Progenitor cell of endocrine pancreas (in vitro differentiated cells): ENCODE data around the gene OSBPL10. TPM values are rescaled to one million over a fixed set of nuclear protein-coding genes. Genes with fewer than 3 reads are reported as not detected.

Source experiments
- DNase-seq: peaks from one replicate; pipeline ENCODE4 v3.0.0; 2021; ENCODE audit warnings: low spot score; ENCODE audit not compliant: unreplicated experiment
- H3K27ac Mint-ChIP-seq: 2 replicates; pipeline ENCODE4 v1.8.0; 2021; ENCODE audit warnings: mild to moderate bottlenecking, moderate library complexity, mixed read lengths
- H3K27me3 Mint-ChIP-seq: 2 replicates; pipeline ENCODE4 v1.8.0; 2021; ENCODE audit warnings: mixed read lengths
- H3K36me3 Mint-ChIP-seq: 2 replicates; pipeline ENCODE4 v1.8.0; 2022; ENCODE audit warnings: mixed read lengths; ENCODE audit not compliant: insufficient read depth
- H3K4me1 Mint-ChIP-seq: 2 replicates; pipeline ENCODE4 v1.8.0; 2021; ENCODE audit warnings: low read depth, mixed read lengths
- H3K4me3 Mint-ChIP-seq: 2 replicates; pipeline ENCODE4 v1.8.0; 2021; ENCODE audit warnings: low read depth, mild to moderate bottlenecking, moderate library complexity, mixed read lengths
- H3K9me3 Mint-ChIP-seq: 2 replicates; pipeline ENCODE4 v1.8.0; 2021; ENCODE audit warnings: low read depth, mixed read lengths
- CTCF ChIP-seq: fragments of 200-600 bp; sonication (generic); IDR thresholded peaks from one replicate; pipeline ENCODE4 v1.5.0; 2021; ENCODE audit warnings: antibody characterized with exemption, mild to moderate bottlenecking; ENCODE audit not compliant: unreplicated experiment
- total RNA-seq: library from RNA; stranded (reverse); gene quantifications from 2 replicates; pipeline ENCODE4 v1.2.1, GENCODE V29; 2021

OSBPL10 gene
- total RNA-seq, 1 donor from 2014 or later: 25.2 TPM

GRCh38 chr3:31936420-31937060 is 44.5 kb downstream of the OSBPL10 start:
- H3K36me3 Mint-ChIP-seq: no peaks in the 10 kb centered on the region

GRCh38 chr3:31934866-31935265 is 46.2 kb downstream of the OSBPL10 start:
- no peak for DNase-seq
- Mint-ChIP-seq H3K4me3 (no peak overlapping the region), H3K27ac (no peak overlapping the region), H3K4me1 (peaks cover 9% of the 10 kb centered on the region), H3K9me3 (no peaks in the 10 kb centered on the region), H3K27me3 (no peaks in the 10 kb centered on the region), H3K36me3 (no peaks in the 10 kb centered on the region)
- no peak for TF ChIP-seq CTCF

More at GRCh38 chr3:31936420-31937060, 44.5 kb downstream of the OSBPL10 start:
- Mint-ChIP-seq H3K4me1 (peaks cover 9% of the 10 kb centered on the region), H3K27me3 (no peaks in the 10 kb centered on the region), H3K27ac (no peak overlapping the region), H3K9me3 (no peaks in the 10 kb centered on the region), H3K4me3 (no peak overlapping the region)
- TF ChIP-seq CTCF: no peak
- DNase-seq: no peak

- DNase-seq: no peak
- no peak overlapping the region for H3K27ac Mint-ChIP-seq
- H3K9me3 Mint-ChIP-seq: no peaks in the 10 kb centered on the region
- no peaks in the 10 kb centered on the region for H3K36me3 Mint-ChIP-seq
- peaks cover 9% of the 10 kb centered on the region for H3K4me1 Mint-ChIP-seq
- no peaks in the 10 kb centered on the region for H3K27me3 Mint-ChIP-seq
- no peak overlapping the region for H3K4me3 Mint-ChIP-seq
- TF ChIP-seq CTCF: no peak
Observed at GRCh38 chr3:31934018-31934417, 47.0 kb downstream of the OSBPL10 start.

GRCh38 chr3:31932990-31933389 is 48.1 kb downstream of the OSBPL10 start:
- no peak overlapping the region for H3K27ac Mint-ChIP-seq
- TF ChIP-seq CTCF: no peak
- H3K4me3 Mint-ChIP-seq: no peak overlapping the region
- DNase-seq: no peak
- peaks cover 9% of the 10 kb centered on the region for H3K4me1 Mint-ChIP-seq
- H3K9me3 Mint-ChIP-seq: no peaks in the 10 kb centered on the region
- no peaks in the 10 kb centered on the region for H3K27me3 Mint-ChIP-seq
- H3K36me3 Mint-ChIP-seq: no peaks in the 10 kb centered on the region

- no peak overlapping the region for H3K27ac Mint-ChIP-seq
- DNase-seq: no peak
- H3K9me3 Mint-ChIP-seq: no peaks in the 10 kb centered on the region
- no peak for TF ChIP-seq CTCF
- H3K4me1 Mint-ChIP-seq: peaks cover 2% of the 10 kb centered on the region
- no peaks in the 10 kb centered on the region for H3K27me3 Mint-ChIP-seq
- H3K36me3 Mint-ChIP-seq: no peaks in the 10 kb centered on the region
- no peak overlapping the region for H3K4me3 Mint-ChIP-seq
Observed at GRCh38 chr3:31929826-31930502, 51.1 kb downstream of the OSBPL10 start.
